Cardiac muscle cell (in vitro differentiated cells and primary cell): ENCODE data around the gene CCAR1. TPM values are rescaled to one million over a fixed set of nuclear protein-coding genes. Genes with fewer than 3 reads are reported as not detected.
"Not testable (repeated sequence)": the region's sequence is repeated elsewhere in the genome, so short reads cannot be mapped to it uniquely, and the experiment has no call there.

Experiments
- DNase-seq, 2 donors: peaks; one replicate each; pipeline versions ENCODE4 v3.0.0 to v3.0.0-alpha.2; 2010 to 2017; ENCODE audit warnings: low read depth in 1 of 2, low spot score in 1 of 2
- H3K27ac ChIP-seq: fragments of 200-600 bp; sonication (generic); 2 replicates; pipeline ENCODE4 v1.5.1; 2016
- H3K27me3 ChIP-seq: fragments of 200-600 bp; sonication (generic); 2 replicates; pipeline ENCODE4 v1.6.0; 2016; ENCODE audit warnings: control low read depth
- H3K36me3 ChIP-seq: fragments of 200-600 bp; sonication (generic); 2 replicates; pipeline ENCODE4 v1.5.1; 2016; ENCODE audit warnings: control low read depth
- H3K4me1 ChIP-seq: fragments of 200-600 bp; sonication (generic); 2 replicates; pipeline ENCODE4 v1.8.1; 2017; ENCODE audit warnings: low read depth, mild to moderate bottlenecking, mixed run types
- H3K4me3 ChIP-seq: fragments of 200-600 bp; sonication (generic); 2 replicates; pipeline ENCODE4 v1.5.1; 2016; ENCODE audit warnings: mild to moderate bottlenecking
- H3K9me3 ChIP-seq: fragments of 200-600 bp; sonication (generic); 2 replicates; pipeline ENCODE4 v1.5.1; 2017; ENCODE audit warnings: low read depth, mild to moderate bottlenecking, control low read depth
- polyA plus RNA-seq: library from polyadenylated mRNA; unstranded; fragments of >200 nt; fragmentation: Nextera tagmentation; extraction: Ambion mirVana; gene quantifications from 2 replicates; pipeline ENCODE4 v1.2.1, GENCODE V29; 2016
- total RNA-seq: library from RNA; depleted of rRNA; stranded (reverse); fragments of >200 nt; gene quantifications from 2 replicates; pipeline ENCODE4 v1.2.3, GENCODE V29; 2016
- TF ChIP-seq, protein P1 (sequence below): IDR thresholded peaks from 2 replicates; pipeline ENCODE4 v1.5.1; 2012; ENCODE audit warnings: low read depth, mild to moderate bottlenecking, low read length

The CCAR1 gene
- total and polyA plus RNA-seq, 2 experiments from 2014 or later, result 63.8 to 85.7 TPM

DNA sequence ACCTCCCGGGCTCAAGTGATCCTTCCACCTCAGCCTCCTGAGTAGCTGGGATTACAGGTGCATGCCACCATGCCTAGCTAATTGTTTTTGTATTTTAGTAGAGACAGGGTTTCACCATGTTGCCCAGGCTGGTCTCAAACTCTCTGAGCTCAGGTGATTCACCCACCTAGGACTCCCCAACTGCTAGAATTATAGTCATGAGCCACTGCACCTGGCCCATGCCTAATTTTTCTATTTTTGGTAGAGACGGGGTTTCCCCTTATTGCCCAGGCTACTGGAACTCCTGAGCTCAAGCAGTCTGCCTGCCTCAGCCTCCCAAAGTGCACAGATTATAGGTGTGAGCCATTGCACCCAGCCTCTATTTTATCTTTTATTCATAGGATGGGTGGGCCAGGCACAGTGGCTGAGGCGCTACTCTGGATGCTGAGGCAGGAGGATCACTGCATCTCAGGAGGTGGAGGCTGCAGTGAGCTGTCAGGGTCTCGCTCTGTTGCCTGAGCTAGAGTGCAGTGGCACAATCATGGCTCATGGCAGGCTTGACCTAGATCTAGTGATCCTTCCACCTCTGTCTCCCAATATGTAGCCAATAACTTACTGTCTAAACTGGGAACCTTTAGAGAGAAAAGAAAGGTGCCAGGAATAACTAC is 75.0 kb downstream of the CCAR1 start:
- Histone ChIP-seq H3K36me3 (peaks cover 31% of the 10 kb centered on the region), H3K4me3 (no peak overlapping the region), H3K4me1 (no peaks in the 10 kb centered on the region), H3K27ac (no peak overlapping the region), H3K9me3 (no peaks in the 10 kb centered on the region), H3K27me3 (no peaks in the 10 kb centered on the region)
- no peak for DNase-seq
- TF ChIP-seq, protein P1, sequence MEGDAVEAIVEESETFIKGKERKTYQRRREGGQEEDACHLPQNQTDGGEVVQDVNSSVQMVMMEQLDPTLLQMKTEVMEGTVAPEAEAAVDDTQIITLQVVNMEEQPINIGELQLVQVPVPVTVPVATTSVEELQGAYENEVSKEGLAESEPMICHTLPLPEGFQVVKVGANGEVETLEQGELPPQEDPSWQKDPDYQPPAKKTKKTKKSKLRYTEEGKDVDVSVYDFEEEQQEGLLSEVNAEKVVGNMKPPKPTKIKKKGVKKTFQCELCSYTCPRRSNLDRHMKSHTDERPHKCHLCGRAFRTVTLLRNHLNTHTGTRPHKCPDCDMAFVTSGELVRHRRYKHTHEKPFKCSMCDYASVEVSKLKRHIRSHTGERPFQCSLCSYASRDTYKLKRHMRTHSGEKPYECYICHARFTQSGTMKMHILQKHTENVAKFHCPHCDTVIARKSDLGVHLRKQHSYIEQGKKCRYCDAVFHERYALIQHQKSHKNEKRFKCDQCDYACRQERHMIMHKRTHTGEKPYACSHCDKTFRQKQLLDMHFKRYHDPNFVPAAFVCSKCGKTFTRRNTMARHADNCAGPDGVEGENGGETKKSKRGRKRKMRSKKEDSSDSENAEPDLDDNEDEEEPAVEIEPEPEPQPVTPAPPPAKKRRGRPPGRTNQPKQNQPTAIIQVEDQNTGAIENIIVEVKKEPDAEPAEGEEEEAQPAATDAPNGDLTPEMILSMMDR, result no peak

DNA sequence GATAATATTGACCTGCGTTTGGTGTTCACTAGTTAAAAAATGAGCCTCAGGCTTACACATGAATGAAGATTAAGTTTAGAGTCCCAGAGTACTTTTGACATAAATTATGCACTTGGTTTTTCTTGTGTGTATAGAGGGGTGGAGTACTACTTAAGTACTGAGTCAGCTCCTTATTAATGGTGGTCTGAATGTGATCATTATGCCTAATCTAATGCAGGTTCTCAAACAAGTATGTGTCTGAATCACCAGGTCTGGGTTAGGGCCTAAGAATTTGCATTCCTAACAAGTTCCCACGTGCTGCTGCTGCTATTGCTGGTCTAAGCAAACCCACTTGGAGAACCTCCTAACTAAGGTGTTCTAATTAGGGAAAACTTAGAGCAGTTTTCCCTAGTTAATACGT is 75.6 kb downstream of the CCAR1 start:
- DNase-seq, result no peak
- TF ChIP-seq, protein P1, result no peak
- Histone ChIP-seq H3K27ac (no peak overlapping the region), H3K9me3 (no peaks in the 10 kb centered on the region), H3K4me1 (no peaks in the 10 kb centered on the region), H3K4me3 (no peak overlapping the region), H3K36me3 (peaks cover 25% of the 10 kb centered on the region), H3K27me3 (no peaks in the 10 kb centered on the region)

DNA sequence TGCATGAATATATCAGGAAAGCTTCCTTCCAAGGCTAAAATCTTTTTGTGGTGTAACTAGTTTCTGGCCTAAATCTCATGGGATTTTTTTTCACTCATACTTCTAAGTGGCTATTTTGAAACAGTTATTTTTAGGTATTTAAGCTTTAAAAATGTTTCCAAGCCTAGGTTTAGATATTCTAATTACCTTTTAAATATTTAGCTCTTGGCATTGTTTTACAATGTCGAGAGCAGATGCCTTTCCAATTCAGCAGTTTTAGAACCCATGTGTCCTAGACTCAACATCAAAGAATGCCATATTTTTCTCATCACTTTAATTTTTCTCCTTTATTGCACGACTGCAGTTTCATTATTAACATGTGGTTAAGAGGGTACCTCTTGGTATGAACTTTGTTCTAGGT is 79.2 kb downstream of the CCAR1 start:
- no peaks in the 10 kb centered on the region for H3K9me3 ChIP-seq
- no peaks in the 10 kb centered on the region for H3K27me3 ChIP-seq
- peaks cover 10% of the 10 kb centered on the region for H3K36me3 ChIP-seq
- no peak overlapping the region for H3K27ac ChIP-seq
- H3K4me3 ChIP-seq, result no peak overlapping the region
- H3K4me1 ChIP-seq, result no peaks in the 10 kb centered on the region
- TF ChIP-seq, protein P1, result no peak
- no peak for DNase-seq

DNA sequence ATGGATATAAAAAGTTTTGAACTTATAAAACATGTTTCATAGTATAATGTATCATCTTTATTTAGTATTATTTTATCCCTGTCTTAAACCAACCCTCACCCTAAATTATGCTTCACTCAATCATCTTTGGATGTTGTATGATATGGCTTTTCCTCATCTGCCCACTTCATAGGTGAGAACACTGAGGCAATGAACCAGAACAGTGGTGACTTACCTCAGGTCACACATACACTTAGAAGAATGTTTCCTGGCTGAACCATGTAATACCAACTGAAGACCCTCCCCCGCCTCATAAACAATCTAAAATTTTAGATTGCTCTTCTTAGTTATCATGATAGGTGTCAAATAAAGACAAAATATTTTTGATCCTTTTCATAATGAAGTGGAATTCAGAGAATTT is 83.7 kb downstream of the CCAR1 start:
- TF ChIP-seq, protein P1, result no peak
- Histone ChIP-seq H3K27ac (no peak overlapping the region), H3K36me3 (no peaks in the 10 kb centered on the region)

DNA sequence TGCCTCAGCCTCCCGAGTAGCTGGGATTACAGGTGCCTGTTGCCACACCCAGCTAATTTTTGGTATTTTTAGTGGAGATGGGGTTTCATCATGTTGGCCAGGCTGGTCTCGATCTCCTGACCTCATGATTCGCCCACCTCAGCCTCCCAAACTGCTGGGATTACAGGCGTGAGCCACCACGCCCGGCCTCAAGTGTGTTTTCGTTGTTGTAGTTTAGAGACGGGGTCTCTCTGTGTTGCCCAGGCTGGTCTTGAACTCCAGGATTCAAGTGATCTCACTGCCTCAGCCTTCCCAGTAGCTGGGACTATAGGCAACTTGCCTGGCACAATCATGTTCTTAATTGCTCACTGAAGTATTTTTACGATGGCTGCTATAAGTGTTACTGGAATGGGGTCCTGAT is 89.8 kb downstream of the CCAR1 start:
- not testable (repeated sequence) for H3K36me3 ChIP-seq, H3K4me1 ChIP-seq, DNase-seq, H3K9me3 ChIP-seq, H3K27ac ChIP-seq, H3K4me3 ChIP-seq, H3K27me3 ChIP-seq

More for the DNA sequence above, 83.7 kb downstream of the CCAR1 start:
- no peaks in the 10 kb centered on the region for H3K4me1 ChIP-seq
- H3K4me3 ChIP-seq, result no peak overlapping the region
- H3K9me3 ChIP-seq, result no peaks in the 10 kb centered on the region
- H3K27me3 ChIP-seq, result no peaks in the 10 kb centered on the region
- DNase-seq, result no peak

DNA sequence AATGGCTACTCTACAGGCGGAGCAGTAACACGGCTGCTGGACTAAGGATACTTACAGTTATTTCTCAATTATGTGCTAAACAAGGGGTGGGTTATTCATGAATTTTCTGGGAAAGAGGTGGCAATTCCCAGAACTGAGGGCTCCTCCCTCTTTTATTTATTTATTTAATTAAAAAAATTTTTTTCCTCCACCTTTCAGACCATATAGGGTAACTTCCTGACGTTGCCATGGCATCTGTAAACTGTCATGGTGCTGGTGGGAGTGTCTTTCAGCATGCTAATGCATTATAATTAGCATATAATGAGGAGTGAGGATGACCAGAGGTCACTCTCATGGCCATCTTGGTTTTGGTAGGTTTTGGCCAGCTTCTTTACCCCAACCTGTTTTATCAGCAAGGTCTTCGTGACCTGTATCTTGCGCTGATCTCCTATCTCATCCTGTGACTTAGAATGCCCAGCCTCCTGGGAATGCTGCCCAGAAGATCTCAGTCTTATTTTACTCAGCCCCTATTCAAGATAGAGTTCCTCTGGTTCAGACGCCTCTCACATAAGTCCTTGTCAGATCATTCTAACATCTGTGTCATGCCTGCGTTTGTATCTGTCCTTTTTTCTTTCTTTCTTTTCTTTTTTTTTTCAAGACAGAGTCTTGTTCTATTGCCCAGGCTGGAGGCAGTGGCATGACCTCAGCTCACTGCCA is 90.4 kb downstream of the CCAR1 start:
- no peak overlapping the region for H3K27ac ChIP-seq
- H3K4me1 ChIP-seq, result no peaks in the 10 kb centered on the region
- TF ChIP-seq, protein P1, result no peak
- no peak for DNase-seq
- no peaks in the 10 kb centered on the region for H3K36me3 ChIP-seq
- H3K4me3 ChIP-seq, result no peak overlapping the region
- H3K9me3 ChIP-seq, result no peaks in the 10 kb centered on the region
- no peaks in the 10 kb centered on the region for H3K27me3 ChIP-seq
